ENCODE results near the gene MYLK.

MYLK gene

DNA sequence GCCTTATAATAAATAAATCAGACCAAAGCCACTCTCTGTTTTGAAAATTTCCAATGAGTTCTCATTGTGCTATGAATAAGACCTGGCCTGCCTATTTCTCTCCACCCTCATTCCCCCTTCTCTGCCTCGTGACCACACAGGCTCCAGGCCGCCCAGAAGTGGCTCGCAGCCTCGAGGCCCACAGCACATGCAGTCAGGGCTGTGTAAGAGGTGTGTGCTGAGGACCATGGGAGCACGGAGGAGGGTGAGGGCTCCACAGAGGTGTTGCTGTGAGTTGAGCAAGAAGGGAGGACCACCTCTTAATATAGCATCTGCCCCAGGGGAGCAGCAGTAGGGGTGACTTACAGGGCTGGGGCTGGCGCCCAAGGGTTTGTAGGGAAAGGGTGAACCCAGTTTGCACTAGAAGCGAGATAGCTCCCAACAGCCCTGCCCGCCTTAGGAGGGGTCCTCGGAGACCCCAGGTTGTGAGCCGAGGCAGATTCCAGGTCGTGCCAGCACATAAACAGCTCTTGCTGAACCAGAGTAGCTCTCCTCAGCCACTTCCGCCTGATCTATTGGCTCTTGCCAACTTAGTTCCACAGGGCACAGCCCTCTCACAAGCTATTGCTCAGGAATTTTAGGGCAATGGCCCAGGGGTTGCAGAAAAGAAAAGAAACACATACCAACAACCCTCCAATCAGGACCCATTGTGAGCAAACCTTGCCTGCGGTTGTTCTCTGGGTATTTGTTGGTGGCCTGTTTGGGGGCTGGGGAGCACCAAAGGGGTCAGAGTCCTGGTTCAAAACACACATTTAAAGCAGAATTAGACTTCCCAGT, 117.7 kb downstream of the MYLK start:
- DNase-seq (ENCODE audit: extremely low read depth, insufficient read length), result no peak
- TF ChIP-seq CTCF (IDR thresholded peaks at IDR 0.05; ENCODE audit: insufficient read depth, low read length, poor library complexity, severe bottlenecking), result no peak
- Histone ChIP-seq H3K27me3 (replicated peaks; ENCODE audit: control insufficient read depth, insufficient read depth, low read length) (peaks cover 3% of the 10 kb centered on the region), H3K36me3 (ENCODE audit: control insufficient read depth, insufficient read depth, low read length) (no peaks in the 10 kb centered on the region), H3K4me3 (replicated peaks; ENCODE audit: low read depth, low read length) (no peak overlapping the region)

DNA sequence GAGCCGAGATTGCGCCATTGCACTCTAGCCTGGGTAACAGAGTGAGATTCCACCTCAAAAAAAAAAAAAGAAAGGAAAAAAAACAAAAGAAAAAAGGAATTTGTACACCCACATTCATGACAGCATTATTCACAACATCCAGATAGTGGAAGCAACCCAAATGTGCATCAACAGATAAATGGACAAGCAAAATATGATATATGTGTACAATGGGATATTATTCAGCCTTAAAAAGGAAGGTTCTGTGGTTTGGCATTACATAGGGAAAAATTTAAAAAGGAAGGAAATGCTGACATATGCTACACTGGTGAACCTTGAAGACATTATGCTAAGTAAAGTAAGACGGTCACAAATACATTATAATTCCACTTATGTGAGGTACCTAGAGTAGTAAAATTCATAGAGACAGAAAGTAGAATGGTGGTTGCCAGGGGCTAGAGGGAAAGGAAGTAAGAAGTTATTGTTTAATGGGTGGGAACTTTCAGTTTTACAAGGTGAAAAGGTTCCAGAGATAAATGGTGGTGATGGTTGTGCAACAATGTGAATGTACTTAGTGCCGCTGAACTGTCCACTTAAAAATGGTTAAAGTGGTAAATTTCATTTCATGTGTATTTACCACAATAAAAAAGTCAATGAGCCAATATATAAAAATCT, 118.5 kb downstream of the MYLK start:
- Histone ChIP-seq H3K36me3 (ENCODE audit: control insufficient read depth, insufficient read depth, low read length) (no peaks in the 10 kb centered on the region), H3K4me3 (replicated peaks; ENCODE audit: low read depth, low read length) (no peak overlapping the region), H3K27me3 (replicated peaks; ENCODE audit: control insufficient read depth, insufficient read depth, low read length) (peaks cover 3% of the 10 kb centered on the region)
- no peak for TF ChIP-seq CTCF (IDR thresholded peaks at IDR 0.05; ENCODE audit: insufficient read depth, low read length, poor library complexity, severe bottlenecking)
- no peak for DNase-seq (ENCODE audit: extremely low read depth, insufficient read length)

DNA sequence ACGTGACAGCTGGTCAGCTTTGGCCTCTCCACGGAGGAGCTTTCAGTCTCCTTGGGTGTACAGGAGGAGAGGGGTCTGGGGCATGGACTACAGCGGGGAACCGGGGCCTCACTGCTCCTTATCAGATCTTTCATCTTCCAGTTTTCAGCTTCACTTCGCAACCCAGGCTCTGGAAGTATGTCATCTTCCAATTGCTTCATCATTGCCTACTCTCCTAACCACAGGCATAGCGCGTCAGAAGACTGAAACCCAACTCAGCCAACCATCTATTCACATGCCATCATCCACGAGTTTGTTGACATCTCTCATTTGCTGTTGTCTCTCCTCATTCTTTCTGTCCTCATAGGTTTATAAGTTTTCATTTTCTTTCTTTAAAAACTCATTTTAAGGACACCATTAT, 119.5 kb downstream of the MYLK start:
- Histone ChIP-seq H3K4me3 (replicated peaks; ENCODE audit: low read depth, low read length) (no peak overlapping the region), H3K36me3 (ENCODE audit: control insufficient read depth, insufficient read depth, low read length) (no peaks in the 10 kb centered on the region), H3K27me3 (replicated peaks; ENCODE audit: control insufficient read depth, insufficient read depth, low read length) (peaks cover 3% of the 10 kb centered on the region)
- DNase-seq (ENCODE audit: extremely low read depth, insufficient read length), result no peak
- no peak for TF ChIP-seq CTCF (IDR thresholded peaks at IDR 0.05; ENCODE audit: insufficient read depth, low read length, poor library complexity, severe bottlenecking)

- Histone ChIP-seq H3K4me3 (replicated peaks; ENCODE audit: low read depth, low read length) (no peak overlapping the region), H3K36me3 (ENCODE audit: control insufficient read depth, insufficient read depth, low read length) (no peaks in the 10 kb centered on the region), H3K27me3 (replicated peaks; ENCODE audit: control insufficient read depth, insufficient read depth, low read length) (no peaks in the 10 kb centered on the region; the same call in 1 of the 2 replicates)
- TF ChIP-seq CTCF (IDR thresholded peaks at IDR 0.05; ENCODE audit: insufficient read depth, low read length, poor library complexity, severe bottlenecking), result no peak
- DNase-seq (ENCODE audit: extremely low read depth, insufficient read length), result no peak
Observed at GRCh38 chr3:123762805-123763204, 121.3 kb downstream of the MYLK start.

- no peak for DNase-seq (ENCODE audit: extremely low read depth, insufficient read length)
- H3K36me3 ChIP-seq (ENCODE audit: control insufficient read depth, insufficient read depth, low read length), result no peaks in the 10 kb centered on the region
- no peak for TF ChIP-seq CTCF (IDR thresholded peaks at IDR 0.05; ENCODE audit: insufficient read depth, low read length, poor library complexity, severe bottlenecking)
- no peak overlapping the region for H3K4me3 ChIP-seq (replicated peaks; ENCODE audit: low read depth, low read length)
- H3K27me3 ChIP-seq (replicated peaks; ENCODE audit: control insufficient read depth, insufficient read depth, low read length), result no peaks in the 10 kb centered on the region; the same call in 1 of the 2 replicates
Observed at GRCh38 chr3:123760817-123761216, 123.3 kb downstream of the MYLK start.

All from GM06990 (cell line).